Activated effector memory CD4-positive, alpha-beta T cell treated with Interleukin-2 at 50 U/mL for 16 hours (primary cell): ENCODE measurements around the gene BCAS3.

Experiments
- DNase-seq: peaks from one replicate; pipeline ENCODE4 v3.0.0-alpha.2; 2020

Gene BCAS3

DNA sequence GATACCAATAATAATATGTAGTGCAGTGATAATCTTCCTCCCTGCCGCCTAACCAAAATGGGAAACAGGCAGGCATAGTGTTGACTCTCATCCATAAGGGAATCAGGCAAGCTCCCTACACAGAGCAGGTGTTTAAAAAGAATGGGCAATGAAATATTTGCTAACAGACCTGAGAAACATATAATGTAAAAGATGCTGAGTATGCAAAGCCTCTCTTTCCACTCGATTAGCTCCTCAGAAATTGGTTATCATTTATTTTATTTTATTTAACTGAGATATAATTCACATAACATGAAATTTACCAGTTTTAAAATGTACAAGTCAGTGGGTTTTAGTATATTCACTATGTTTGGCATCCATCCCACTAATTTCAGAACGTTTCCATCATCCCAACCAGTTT, 404.3 kb downstream of the BCAS3 start:
- no peak for DNase-seq

DNA sequence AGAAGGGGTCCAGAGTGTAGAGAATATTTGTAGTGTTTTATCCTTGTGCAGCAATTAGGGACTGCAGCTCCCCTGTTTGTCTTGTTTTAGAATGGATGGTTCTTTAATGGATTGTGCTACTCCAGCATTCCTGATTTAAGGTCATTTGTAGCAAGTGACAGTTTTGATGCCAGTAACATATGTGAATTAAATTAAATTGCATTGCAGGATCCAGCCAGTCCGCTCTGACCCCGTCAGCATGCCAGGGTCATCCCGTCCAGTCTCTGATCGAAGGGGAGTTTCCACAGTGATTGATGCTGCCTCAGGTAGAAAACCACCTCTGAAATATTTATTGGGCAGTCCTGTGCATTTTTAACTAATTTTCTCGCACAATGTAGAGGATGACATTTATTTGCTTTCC, 406.6 kb downstream of the BCAS3 start:
- DNase-seq: no peak

DNA sequence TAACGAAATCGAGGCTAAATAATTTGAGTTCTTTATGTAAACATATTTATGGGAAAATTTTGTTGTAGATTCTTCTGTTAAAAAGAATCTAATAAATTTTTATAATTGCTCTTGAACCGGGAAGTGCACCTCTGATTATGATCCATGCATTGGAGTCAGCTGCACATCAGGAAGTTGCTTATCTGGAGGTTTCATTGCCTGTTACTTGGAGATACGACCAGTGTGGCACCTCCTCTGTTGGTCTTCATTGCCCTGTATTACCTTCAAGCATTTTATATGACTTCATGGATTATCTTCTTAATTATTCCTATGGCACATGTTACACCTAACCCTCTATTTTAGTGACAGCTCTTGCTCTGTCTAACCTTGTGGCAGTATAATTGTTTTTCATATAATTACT, 409.4 kb downstream of the BCAS3 start:
- no peak for DNase-seq

DNA sequence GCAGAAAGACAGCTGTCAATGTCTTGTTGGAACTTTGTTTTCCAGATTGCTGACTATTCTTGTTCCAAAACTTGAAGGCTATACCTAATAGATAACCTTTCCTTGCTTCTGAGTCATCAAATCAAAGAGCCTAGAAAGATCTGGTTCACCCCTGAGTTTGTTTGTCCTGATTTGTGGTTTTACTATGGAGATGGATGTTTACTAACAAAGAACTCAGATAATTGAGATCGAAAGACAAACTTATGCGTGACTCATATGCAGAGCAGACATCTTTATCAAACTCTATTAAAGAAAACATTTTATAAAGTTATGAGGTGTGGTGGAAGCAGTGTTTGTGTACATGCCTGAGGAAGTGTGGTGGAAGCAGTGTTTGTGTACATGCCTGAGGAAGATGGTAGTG, 410.9 kb downstream of the BCAS3 start:
- DNase-seq: no peak

DNA sequence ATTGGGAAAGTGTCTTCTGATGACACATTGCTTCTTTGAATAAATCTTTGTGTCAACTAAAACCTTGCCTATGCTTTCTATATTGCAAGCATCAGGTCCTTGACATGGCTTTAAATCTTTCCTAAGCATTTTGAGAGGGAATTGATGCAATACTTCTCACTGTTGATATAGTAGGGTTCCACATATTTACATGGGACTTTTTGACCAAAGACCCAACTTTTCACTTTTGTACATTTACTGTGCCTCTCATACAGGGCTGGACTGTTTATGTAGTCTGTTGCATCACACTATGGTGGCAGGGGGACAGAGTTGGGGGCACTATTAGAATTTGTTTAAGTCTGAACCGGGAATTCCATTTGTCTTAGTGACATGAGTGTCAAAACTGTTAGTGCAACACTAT, 413.4 kb downstream of the BCAS3 start:
- no peak for DNase-seq

DNA sequence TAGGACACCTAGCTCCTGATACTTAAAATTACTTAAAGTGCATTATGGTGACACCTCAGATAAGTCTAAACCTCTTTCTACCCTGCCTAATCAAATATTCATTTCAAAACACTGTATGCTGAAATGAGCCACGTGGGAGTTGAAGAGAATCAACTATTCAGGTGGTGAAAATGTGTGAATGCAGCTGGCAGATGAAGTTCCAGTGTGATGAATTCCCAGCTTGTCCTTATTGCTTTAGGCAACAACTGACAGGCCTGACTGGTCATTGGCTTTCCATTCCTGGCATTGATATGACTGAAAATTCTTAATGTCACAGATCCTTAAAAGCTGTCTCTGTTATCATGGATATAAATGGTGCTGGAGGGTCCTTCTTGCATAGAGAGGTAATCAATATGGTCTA, 420.1 kb downstream of the BCAS3 start:
- DNase-seq: no peak

DNA sequence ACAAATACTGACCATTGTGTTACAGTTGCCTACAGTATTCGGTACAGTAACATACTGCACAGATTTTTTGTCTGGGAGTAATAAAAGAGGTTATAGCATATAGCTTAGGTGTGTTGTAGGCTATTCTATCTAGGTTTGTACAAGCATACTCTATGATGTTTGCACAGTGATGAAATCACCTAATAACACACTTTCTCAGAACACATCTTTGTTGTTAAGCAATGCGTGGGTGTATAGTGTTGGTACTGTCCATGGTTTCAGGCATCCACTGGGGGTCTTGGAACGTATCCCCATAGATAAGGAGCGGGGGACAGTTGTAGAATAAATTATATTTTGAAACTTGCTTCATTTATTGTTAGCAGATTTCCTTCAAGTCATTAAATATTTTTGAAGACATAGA, 428.7 kb downstream of the BCAS3 start:
- DNase-seq: no peak

DNA sequence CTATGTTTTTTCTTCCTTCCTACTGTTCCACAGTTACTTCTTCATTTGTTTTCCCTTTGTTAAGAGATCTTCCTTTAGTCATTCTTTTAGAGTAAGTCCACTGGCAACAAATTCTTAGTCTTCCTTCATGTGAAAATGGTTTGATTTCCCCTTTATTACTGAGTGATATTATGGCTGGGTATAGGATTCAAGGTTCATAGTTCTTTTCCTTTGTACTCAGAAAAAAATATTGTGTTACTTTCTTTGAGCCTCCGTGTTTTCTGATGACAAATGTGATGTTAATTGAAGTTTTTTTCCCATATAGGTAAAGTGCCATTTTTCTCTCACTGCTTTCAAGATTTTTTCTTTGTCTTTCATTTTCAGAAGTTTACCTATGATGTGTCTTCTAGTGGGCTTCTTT, 438.9 kb downstream of the BCAS3 start:
- DNase-seq: no peak

DNA sequence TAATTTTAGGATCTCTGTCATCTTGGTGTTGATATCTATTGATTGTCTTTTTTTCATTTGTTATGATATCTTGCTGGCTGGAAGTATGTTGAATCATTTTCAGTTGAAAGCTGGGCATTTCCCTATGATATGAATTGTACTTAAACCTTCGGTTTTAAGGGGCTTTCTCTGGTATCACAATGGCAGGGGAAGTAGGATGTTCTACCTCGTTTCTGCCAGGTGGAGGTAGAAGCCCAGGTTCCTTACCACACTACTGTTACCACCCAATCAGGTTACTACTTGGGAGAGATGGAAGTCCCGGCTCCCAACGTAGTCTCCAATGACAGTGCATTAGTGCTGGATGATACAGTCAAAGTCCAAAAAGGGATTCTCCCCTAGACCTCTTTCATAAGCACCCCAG, 440.3 kb downstream of the BCAS3 start:
- DNase-seq: no peak

DNA sequence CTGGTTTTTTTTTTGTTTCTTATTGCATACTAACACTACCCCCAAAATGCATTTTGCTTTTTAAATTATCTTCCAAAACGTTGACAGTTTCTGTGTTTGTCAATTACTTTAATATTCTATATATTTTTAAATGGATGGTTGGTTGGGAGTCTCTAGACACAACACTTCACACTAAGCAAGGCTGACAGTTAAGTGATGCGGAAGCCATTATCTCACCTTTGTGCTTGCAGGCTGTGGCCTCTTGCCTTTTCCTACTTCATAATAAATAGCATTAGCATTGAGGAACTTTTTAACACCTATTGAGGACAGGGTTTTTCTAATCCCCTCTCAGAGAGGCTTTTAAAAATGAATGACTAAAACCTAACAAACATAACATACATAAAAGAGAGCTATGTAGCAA, 441.2 kb downstream of the BCAS3 start:
- DNase-seq: no peak

DNA sequence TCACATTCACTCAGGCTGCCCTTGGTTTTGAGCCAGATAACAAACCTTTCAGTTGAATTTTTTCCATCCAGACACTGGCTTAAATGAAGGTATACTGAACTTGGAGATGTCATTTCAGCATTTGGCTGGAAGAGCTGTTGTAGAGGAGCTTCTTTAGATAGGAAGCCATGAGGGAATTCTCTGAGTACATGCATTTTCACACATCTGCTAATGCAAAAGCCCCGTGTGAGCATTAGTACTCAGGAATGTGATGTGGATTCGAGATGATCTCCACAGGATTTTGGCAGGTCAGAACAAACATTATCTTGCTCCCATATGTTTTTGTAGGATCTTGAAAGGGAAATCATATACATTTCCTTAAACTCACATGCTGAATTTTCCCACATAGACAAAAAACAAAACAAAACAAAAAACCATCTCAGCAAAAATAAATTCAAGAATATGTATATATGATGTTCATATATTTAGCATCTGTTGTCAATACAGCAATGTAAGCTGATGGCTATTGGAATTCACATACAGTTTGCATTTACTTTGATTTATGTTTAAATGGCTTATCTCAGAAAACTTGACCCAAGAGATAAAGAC, 444.8 kb downstream of the BCAS3 start:
- no peak for DNase-seq

DNA sequence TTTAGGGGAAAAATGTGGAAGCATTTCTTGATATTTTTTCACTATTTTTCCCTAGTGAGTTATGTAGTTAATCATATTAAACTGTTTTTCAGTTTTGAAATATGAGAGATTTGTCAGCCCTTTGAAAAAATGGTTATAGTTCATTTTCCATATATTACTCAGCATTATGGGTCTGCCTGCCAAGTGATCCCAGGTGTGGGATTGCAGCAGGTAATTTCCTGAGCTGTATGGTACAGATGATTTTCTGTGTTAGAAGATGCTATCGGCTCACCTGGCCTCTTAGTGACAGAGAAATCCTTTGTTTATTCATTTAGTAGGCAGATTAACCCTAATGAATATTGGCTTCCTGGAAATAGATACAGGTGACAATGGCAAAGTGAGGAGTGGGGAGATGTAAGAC, 446.9 kb downstream of the BCAS3 start:
- DNase-seq: no peak

DNA sequence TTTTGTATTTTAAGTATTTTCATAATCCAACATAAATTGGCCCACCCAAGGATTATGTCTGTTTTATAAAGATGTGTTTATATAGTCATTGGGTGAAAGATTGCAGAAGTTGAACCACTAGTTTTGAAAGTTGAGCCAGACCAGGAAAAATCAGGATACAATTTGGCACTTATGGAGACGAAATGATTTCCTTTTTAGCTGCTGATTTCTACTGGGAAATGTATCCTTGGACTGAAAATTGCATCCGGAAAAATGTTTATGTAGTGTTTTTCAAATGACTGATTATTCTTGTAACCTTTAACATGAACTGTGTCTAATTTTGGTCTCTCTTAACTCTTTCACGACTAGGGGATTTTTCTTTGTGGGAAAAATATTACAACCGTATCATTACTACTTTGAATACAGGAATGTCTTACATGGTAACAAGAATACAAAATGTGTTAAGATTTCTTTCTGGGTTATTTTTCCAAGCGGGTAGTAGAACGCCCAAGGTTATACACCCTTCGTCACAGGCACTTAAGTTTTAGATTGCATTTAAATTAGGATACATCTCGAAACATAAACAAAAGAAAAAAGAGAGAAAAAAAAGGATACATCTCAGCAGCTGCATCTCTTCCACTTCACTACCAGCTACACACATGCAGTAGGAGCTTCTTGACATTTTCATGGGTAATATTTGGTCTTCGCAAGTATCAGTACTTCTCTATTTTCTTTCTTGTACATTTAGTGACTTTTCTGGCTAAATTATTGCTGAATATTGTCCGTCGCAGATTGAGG, 449.0 kb downstream of the BCAS3 start:
- DNase-seq: no peak

DNA sequence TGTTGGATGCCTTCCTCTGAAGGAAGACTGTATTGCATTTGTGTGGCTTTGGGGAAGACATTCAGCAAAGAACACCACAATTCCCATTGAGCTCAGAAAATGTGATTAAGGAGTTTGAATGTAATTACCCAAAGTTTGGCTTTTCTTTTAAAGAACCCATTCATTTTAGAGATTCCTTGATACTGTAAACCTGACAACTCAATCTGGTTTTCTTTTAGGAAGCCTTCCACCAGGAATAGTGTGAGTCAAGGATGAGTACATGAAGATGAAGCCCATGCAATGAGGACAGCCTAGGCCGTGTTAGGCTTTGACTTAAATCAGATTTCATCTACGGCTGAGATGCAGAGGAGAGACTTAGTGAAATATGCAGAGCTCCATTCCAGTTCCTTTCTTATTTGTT, 450.3 kb downstream of the BCAS3 start:
- DNase-seq: no peak

DNA sequence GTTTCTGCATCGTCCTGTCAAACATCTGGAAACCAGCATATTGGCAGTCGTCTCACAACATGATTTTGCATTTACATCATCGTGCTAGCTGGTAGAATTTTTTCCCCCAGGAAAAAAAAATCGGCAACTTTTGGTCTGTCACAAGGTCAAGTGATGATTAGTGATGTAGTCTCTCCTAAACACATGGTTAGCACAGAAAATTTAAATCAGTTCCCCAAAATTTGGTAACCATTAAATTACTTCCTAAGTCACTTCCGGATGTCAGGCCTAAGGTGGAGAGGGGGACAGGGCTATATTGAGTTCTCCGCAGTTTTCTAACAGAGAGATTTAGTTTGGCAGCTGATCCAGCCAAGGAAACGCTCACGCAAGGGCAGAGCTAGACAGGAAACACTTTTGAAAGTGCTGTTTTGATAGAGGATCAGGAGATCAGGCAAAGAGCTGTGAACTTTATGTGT, 451.0 kb downstream of the BCAS3 start:
- DNase-seq: no peak

DNA sequence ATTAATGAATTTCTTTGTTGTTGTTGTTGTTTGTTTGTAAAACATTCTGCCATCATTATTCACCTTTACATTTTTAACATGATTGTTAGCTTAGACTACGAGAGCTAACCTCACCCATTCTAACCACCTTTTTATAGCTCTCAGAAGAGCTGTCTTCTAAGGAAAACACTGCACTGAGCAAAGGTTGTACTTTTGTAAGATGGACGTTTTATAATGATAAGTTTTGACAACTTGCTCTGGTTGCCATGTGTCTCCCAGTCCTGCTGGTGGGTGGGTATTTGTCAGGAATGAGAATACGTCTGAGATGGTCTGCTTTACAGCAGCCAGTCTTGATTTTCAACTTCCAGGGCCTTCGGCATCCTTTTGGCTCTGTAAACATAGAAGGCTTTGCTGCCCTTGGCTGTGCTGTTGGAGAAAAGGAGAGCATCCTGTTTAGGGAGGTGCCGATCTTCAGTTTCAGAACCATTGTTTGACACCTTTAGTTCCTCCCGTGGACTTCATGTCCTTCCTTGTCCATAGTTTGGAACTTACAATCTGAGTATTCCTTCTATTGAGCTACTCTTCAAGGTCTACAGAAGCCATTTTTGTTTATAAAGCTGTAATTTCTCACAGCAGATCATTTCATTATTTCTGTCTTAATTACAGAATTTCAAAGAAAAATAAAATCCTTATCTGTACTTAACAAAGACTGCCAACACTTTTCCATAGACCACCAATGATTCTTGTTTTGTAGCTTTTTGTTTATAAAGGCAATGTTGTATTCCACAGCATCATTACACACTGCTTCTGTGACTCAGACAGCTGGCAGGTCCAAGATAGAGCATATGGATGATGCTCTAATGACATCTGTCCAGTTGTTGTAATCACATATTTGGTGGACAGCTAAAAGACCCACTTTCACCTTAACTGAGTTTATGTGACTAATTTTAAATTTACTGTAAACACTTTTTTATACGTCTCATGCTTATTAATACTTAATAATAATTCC, 451.9 kb downstream of the BCAS3 start:
- DNase-seq: no peak

DNA sequence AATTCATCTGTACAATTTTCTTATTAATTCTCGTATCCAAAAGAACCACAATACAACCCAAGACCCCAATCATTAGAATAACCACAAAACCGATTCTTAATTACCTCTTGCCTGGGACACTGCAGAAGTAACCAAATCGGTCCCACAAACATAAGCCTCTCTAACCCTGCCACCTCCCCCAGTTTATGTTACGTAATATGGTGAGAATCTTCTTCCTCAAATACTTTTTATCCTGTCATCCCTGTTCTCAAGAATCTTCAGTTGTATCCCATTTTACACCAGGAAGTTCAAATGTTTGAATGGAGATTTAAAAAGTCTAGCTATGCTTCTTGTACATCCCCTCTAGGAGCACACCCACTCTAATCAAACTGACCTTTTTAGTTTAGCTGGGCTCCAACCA, 452.7 kb downstream of the BCAS3 start:
- no peak for DNase-seq

DNA sequence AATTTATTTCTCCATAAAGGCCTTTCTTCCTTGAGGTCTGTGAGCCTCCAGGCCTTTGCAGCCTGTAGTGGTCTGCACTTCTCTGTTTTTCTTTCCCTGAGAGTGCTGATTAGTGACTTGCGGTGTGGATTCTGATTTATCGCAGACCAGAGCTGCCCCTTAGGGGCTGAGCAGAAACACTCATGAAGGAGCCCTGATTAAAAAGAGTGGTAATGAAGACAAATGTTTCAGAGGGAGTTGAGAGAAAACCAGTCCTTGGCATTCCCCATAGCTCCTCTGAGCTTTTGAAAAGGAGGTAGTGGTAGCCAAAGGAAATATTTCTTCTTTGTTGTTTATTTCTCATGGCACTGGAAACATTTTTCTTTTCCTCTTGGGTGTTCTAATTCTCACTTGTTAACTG, 453.9 kb downstream of the BCAS3 start:
- DNase-seq: no peak

DNA sequence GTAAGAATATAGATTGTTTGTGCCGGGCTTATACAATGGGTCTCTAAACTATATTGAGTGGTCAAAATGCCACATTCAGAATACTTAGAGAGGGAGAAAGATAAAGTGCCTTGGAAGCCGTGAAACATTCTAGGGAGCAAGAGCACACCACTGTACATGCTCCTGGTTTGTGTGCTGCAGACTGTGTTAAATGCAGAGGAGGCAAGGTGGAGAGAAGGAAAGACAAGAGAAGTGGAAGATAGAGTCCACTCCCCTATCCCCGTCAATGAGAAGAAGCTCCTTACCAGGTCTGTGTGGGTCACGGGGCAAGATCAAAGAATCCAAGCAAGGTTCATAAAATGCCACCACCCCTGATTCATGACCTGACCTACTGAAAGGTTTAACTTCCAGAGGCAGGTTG, 454.9 kb downstream of the BCAS3 start:
- DNase-seq: no peak

DNA sequence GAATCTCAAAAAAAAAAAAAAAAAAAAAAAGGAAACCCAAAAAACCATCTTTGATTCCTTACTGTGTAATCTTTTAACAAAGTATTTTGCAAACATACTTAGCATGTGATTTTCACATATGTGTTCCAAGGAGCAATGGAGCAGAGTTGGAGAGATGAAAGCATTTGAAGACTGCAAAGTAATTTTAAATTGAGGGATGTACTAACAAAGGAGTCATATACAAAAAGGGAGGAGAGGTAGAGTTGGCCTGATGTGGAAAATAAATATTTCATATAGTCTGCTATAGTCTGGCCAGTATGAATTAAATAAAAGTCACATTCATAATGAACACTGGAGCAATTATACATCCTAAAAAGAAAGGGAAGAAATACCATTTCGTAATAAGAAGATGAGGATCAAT, 456.2 kb downstream of the BCAS3 start:
- no peak for DNase-seq

DNA sequence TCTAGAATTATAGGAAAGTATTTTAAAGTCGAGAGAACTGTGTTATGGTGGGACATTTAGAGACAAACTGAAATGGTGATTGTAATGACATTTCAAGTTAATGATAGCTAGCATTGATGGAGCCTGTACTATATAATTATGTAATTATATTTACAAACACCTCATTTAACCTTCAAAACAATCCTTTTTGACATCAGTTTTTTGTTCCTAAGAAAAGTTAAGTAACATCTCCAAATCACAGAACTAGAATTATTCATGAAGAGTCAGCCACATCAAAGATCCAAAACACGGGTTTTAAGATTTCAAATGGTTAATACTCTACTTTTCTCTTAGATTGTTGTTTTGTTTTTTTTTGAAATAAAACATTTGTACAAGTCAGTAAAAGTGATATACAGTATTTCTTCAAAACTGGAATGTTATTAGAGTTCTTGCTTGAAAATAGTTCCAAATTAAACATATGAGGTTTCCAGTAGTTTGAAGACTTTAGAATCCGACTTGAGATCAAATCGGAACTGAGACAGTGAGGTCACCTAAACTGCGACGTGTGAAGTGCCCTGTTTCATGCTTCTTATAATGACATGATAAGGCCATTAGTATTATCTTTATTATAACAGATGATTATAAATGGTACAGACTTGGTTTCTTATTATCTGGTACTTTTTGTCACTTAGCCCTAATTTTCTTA, 457.0 kb downstream of the BCAS3 start:
- DNase-seq: no peak

DNA sequence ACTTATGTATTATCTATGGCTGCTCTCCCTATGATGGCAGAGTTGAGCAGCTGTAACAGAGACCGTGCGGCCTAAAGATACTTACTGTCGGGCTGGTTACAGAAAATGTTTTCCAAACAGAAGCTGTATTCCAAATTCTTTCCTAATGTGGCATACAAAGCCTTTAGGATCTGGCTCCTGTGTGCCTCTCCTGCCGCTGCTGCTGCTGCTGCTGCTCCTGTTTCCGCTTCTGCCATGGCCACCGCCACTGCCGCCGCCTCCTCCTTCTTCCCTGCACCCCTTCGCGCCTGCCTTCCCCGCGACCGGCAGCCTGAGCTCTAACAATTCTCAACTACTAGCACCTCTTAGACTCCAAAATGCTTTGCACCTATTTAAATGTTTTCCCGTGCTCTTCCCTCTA, 458.1 kb downstream of the BCAS3 start:
- DNase-seq: no peak

DNA sequence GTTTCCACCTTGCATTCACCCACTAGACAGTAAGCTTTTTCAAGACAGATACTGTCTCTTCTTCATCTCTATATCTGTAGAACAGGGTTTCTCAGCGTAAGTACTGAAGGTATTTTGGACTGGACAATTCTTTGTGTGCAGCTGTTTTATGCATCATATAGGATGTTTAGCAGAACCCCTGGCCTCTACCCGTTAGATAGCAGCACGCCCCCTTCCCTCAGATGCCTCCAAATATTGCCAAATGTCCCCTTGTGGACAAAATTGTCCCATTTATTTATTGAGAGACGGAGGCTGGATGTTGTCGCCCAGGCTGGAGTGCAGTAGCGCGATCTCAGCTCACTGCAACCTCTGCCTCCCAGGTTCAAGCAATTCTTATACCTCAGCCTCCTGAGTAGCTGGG, 458.6 kb downstream of the BCAS3 start:
- DNase-seq: no peak
